Measurements from ENCODE around the gene AFAP1L2.
A peak's percentile ranks its signal among the peaks of the same experiment; 100 is the strongest.

AFAP1L2 gene

GRCh38 chr10:114363745-114364454 lies 40.4 kb downstream of the AFAP1L2 start:
- H3K27ac ChIP-seq, result no peak overlapping the region
- H3K4me3 ChIP-seq, result no peak overlapping the region
- TF ChIP-seq CTCF (IDR thresholded peaks at IDR 0.05), result no peak
- no peak for DNase-seq (ENCODE audit: low spot score)

- no peak for TF ChIP-seq CTCF (IDR thresholded peaks at IDR 0.05)
- no peak overlapping the region for H3K4me3 ChIP-seq
- no peak overlapping the region for H3K27ac ChIP-seq
- DNase-seq (ENCODE audit: low spot score), result no peak
Observed at GRCh38 chr10:114362826-114363355, 41.4 kb downstream of the AFAP1L2 start.

GRCh38 chr10:114359953-114360345 lies 44.4 kb downstream of the AFAP1L2 start:
- Histone ChIP-seq H3K4me3 (no peak overlapping the region), H3K27ac (no peak overlapping the region)
- DNase-seq (ENCODE audit: low spot score), result no peak
- no peak for TF ChIP-seq CTCF (IDR thresholded peaks at IDR 0.05)

GRCh38 chr10:114359041-114359952 lies 45.0 kb downstream of the AFAP1L2 start:
- no peak for DNase-seq (ENCODE audit: low spot score)
- no peak overlapping the region for H3K4me3 ChIP-seq
- no peak for TF ChIP-seq CTCF (IDR thresholded peaks at IDR 0.05)
- no peak overlapping the region for H3K27ac ChIP-seq

GRCh38 chr10:114357515-114357996 lies 46.7 kb downstream of the AFAP1L2 start:
- DNase-seq (ENCODE audit: low spot score), result no peak
- Histone ChIP-seq H3K27ac (peak overlapping the region in 1 of 2 donors; percentile 40), H3K4me3 (no peak overlapping the region)
- TF ChIP-seq CTCF (IDR thresholded peaks at IDR 0.05), result no peak

- no peak for DNase-seq (ENCODE audit: low spot score)
- peak overlapping the region in 1 of 2 donors; percentile 40 for H3K27ac ChIP-seq
- no peak overlapping the region for H3K4me3 ChIP-seq
- TF ChIP-seq CTCF (IDR thresholded peaks at IDR 0.05), result no peak
Observed at GRCh38 chr10:114356751-114357514, 47.4 kb downstream of the AFAP1L2 start.
